Measurements from ENCODE around the gene NACC2.
"Not testable (repeated sequence)": the region's sequence is repeated elsewhere in the genome, so short reads cannot be mapped to it uniquely, and the experiment has no call there.

NACC2 gene

GRCh38 chr9:136109351-136110081, 14.4 kb upstream of the NACC2 start:
- DNase-seq, result peak; percentile 86 to 88

- no peak for DNase-seq
Measured at GRCh38 chr9:136108648-136109266, 13.7 kb upstream of the NACC2 start.

GRCh38 chr9:136107953-136108647, 13.0 kb upstream of the NACC2 start:
- DNase-seq, result peak; percentile 59 to 82

- DNase-seq, result peak in 1 of 2 experiments; percentile 28
Measured at GRCh38 chr9:136107155-136107952, 12.3 kb upstream of the NACC2 start.

- DNase-seq, result no peak
Measured at GRCh38 chr9:136105398-136106135, 10.5 kb upstream of the NACC2 start.

GRCh38 chr9:136104916-136105315, 9.8 kb upstream of the NACC2 start:
- DNase-seq, result no peak

- no peak for DNase-seq
Measured at GRCh38 chr9:136104488-136104800, 9.4 kb upstream of the NACC2 start.

GRCh38 chr9:136103651-136104487, 8.8 kb upstream of the NACC2 start:
- DNase-seq, result peak; percentile 47 to 76

- not testable (repeated sequence) for DNase-seq
Measured at GRCh38 chr9:136101615-136102074, 6.6 kb upstream of the NACC2 start.

GRCh38 chr9:136100700-136101614, 5.9 kb upstream of the NACC2 start:
- peak; percentile 40 to 74 for DNase-seq

- no peak for DNase-seq
Measured at GRCh38 chr9:136099542-136099941, 4.5 kb upstream of the NACC2 start.

GRCh38 chr9:136098844-136099243, 3.8 kb upstream of the NACC2 start:
- no peak for DNase-seq

GRCh38 chr9:136098210-136098609, 3.1 kb upstream of the NACC2 start:
- no peak for DNase-seq

- DNase-seq, result no peak
Measured at GRCh38 chr9:136096505-136097001, 1.5 kb upstream of the NACC2 start.

GRCh38 chr9:136093995-136094881, 851 bp downstream of the NACC2 start:
- no peak for DNase-seq

- no peak for DNase-seq
Measured at GRCh38 chr9:136093346-136093986, 1.6 kb downstream of the NACC2 start.

GRCh38 chr9:136092741-136093140, 2.3 kb downstream of the NACC2 start:
- DNase-seq, result no peak

- DNase-seq, result no peak
Measured at GRCh38 chr9:136092353-136092650, 2.8 kb downstream of the NACC2 start.

Data from NCI-H187 (cell line).